H1 (cell line): ENCODE data around the gene PPP2R2B. TPM values are rescaled to one million over a fixed set of nuclear protein-coding genes. Genes with fewer than 3 reads are reported as not detected.

ENCODE experiments used
- CTCF ChIA-PET: fragments of 300-600 bp; sonication (Branson Sonifier 250); formaldehyde crosslinking; loops from one replicate; lab custom pipeline; 2021; ENCODE audit not compliant: partially characterized antibody; lab: Charles Lee
- POLR2A ChIA-PET: fragments of 300-600 bp; sonication (Branson Sonifier 250); formaldehyde crosslinking; loops from one replicate; lab custom pipeline; 2021; ENCODE audit warnings: inconsistent platforms; ENCODE audit not compliant: partially characterized antibody; lab: Charles Lee
- DNase-seq, 2 experiments: peaks; one replicate each; pipeline versions ENCODE4 v3.0.0 to v3.0.0-alpha.2; 2010 to 2022; ENCODE audit warnings: low spot score in 2 of 2, low read depth in 1 of 2, mixed read lengths in 1 of 2
- FAIRE-seq: peaks from 2 replicates; lab custom pipeline; 2011; peaks lifted over from hg19 to GRCh38; lab: Jason Lieb, UNC
- H2AFZ ChIP-seq: 2 replicates; pipeline ENCODE4 v1.8.1; 2012; ENCODE audit warnings: low read length, inconsistent platforms
- H2AK5ac ChIP-seq: 2 replicates; pipeline ENCODE4 v1.6.1; 2013; ENCODE audit warnings: low read depth, low read length
- H2BK120ac ChIP-seq: replicated peaks from 2 replicates; pipeline ENCODE3; 2013; ENCODE audit warnings: low read depth, low read length, inconsistent platforms
- H2BK12ac ChIP-seq: 2 replicates; pipeline ENCODE4 v1.6.1; 2013; ENCODE audit warnings: low read depth, low read length
- H2BK15ac ChIP-seq: 2 replicates; pipeline ENCODE4 v1.6.1; 2013; ENCODE audit warnings: low read length
- H2BK20ac ChIP-seq: 2 replicates; pipeline ENCODE4 v1.6.1; 2013; ENCODE audit warnings: low read length
- H2BK5ac ChIP-seq: 2 replicates; pipeline ENCODE4 v1.6.1; 2013; ENCODE audit warnings: low read depth, low read length
- H3K14ac ChIP-seq: 2 replicates; pipeline ENCODE4 v1.6.1; 2013; ENCODE audit warnings: inconsistent platforms; ENCODE audit not compliant: insufficient read length
- H3K18ac ChIP-seq: 2 replicates; pipeline ENCODE4 v1.6.1; 2013; ENCODE audit warnings: low read length; ENCODE audit errors: extremely low read depth
- H3K23ac ChIP-seq: 2 replicates; pipeline ENCODE4 v1.6.1; 2013; ENCODE audit warnings: inconsistent platforms; ENCODE audit not compliant: insufficient read length
- H3K23me2 ChIP-seq: 2 replicates; pipeline ENCODE4 v1.6.1; 2013; ENCODE audit warnings: low read depth, low read length
- H3K27ac ChIP-seq: 2 replicates; pipeline ENCODE4 v1.6.1; 2011; ENCODE audit warnings: low read depth, low read length, inconsistent platforms
- H3K27me3 ChIP-seq, 4 experiments: replicated peaks in 1 of 4; 1 replicate in 1 of 4; 2 replicates in 3 of 4; pipeline versions ENCODE4 v1.6.1 to v1.8.1; 2011 to 2013; ENCODE audit warnings: low read length in 3 of 4, mild to moderate bottlenecking in 3 of 4, inconsistent platforms in 2 of 4, mixed read lengths in 2 of 4, moderate library complexity in 1 of 4; ENCODE audit not compliant: control insufficient read depth in 3 of 4, insufficient read depth in 3 of 4; ENCODE audit errors: extremely low read depth in 1 of 4
- H3K36me3 ChIP-seq, 4 experiments: 2 replicates each; pipeline versions ENCODE4 v1.6.1 to v1.8.1; 2011 to 2013; ENCODE audit warnings: mild to moderate bottlenecking in 4 of 4, low read length in 3 of 4, moderate library complexity in 2 of 4, control low read depth in 1 of 4, inconsistent platforms in 1 of 4; ENCODE audit not compliant: insufficient read depth in 4 of 4, control insufficient read depth in 2 of 4
- H3K4ac ChIP-seq: replicated peaks from 2 replicates; pipeline ENCODE3; 2013; ENCODE audit warnings: low read length, low read depth, mixed read lengths, inconsistent platforms; ENCODE audit not compliant: insufficient read length
- H3K4me1 ChIP-seq, 4 experiments: replicated peaks in 1 of 4; 1 replicate in 1 of 4; 2 replicates in 3 of 4; pipeline versions ENCODE4 v1.6.1 to v1.8.1; 2011 to 2013; ENCODE audit warnings: low read length in 3 of 4, inconsistent platforms in 2 of 4, mixed read lengths in 1 of 4; ENCODE audit not compliant: insufficient read depth in 4 of 4, control insufficient read depth in 3 of 4
- H3K4me2 ChIP-seq, 2 experiments: 2 replicates each; pipeline versions ENCODE4 v1.6.1 to v1.8.1; 2011 to 2013; ENCODE audit warnings: low read depth in 2 of 2, low read length in 2 of 2, control low read depth in 1 of 2, inconsistent platforms in 1 of 2, mild to moderate bottlenecking in 1 of 2; ENCODE audit not compliant: insufficient read depth in 1 of 2
- H3K4me3 ChIP-seq, 4 experiments: fragments of 200-600, 300-600 bp in 1 of 4; sonication (generic), shearing (Covaris generic), sonication (Bioruptor Twin) in 1 of 4; 2 replicates each; pipeline versions ENCODE4 v1.5.1 to v1.8.1; 2011 to 2016; ENCODE audit warnings: low read length in 4 of 4, low read depth in 3 of 4, control low read depth in 2 of 4, inconsistent platforms in 2 of 4, mild to moderate bottlenecking in 2 of 4, mixed read lengths in 1 of 4, moderate library complexity in 1 of 4; ENCODE audit not compliant: insufficient read depth in 2 of 4; ENCODE audit errors: extremely low read depth in 1 of 4
- H3K56ac ChIP-seq: replicated peaks from 2 replicates; pipeline ENCODE3; 2013; ENCODE audit warnings: low read depth, mild to moderate bottlenecking, mixed read lengths, low read length, inconsistent platforms; ENCODE audit not compliant: insufficient read length
- H3K79me1 ChIP-seq: 2 replicates; pipeline ENCODE4 v1.6.1; 2013; ENCODE audit warnings: low read depth, low read length, control low read depth
- H3K79me2 ChIP-seq, 2 experiments: 2 replicates each; pipeline versions ENCODE4 v1.6.1 to v1.8.1; 2012 to 2013; ENCODE audit warnings: low read length in 2 of 2, mild to moderate bottlenecking in 2 of 2, inconsistent platforms in 1 of 2; ENCODE audit not compliant: insufficient read depth in 2 of 2, control insufficient read depth in 1 of 2
- H3K9ac ChIP-seq, 4 experiments: replicated peaks in 1 of 4; 1 replicate in 1 of 4; 2 replicates in 3 of 4; pipeline versions ENCODE4 v1.6.1 to v1.8.1; 2011 to 2013; ENCODE audit warnings: low read depth in 3 of 4, low read length in 3 of 4, control low read depth in 2 of 4, mild to moderate bottlenecking in 2 of 4, moderate library complexity in 2 of 4, inconsistent platforms in 1 of 4; ENCODE audit errors: extremely low read depth in 1 of 4
- H3K9me3 ChIP-seq, 2 experiments: 2 replicates each; pipeline versions ENCODE4 v1.6.1 to v1.8.1; 2012 to 2013; ENCODE audit warnings: mild to moderate bottlenecking in 2 of 2, moderate library complexity in 2 of 2, control low read depth in 1 of 2, inconsistent platforms in 1 of 2, low read depth in 1 of 2, low read length in 1 of 2, mixed read lengths in 1 of 2; ENCODE audit not compliant: insufficient read depth in 2 of 2
- H4K20me1 ChIP-seq, 2 experiments: replicated peaks in 1 of 2; 2 replicates each; pipeline versions ENCODE3 to v1.8.1; 2011 to 2013; ENCODE audit warnings: inconsistent platforms in 2 of 2, low read length in 2 of 2, mild to moderate bottlenecking in 1 of 2; ENCODE audit not compliant: insufficient read depth in 2 of 2, control insufficient read depth in 1 of 2
- H4K5ac ChIP-seq: 2 replicates; pipeline ENCODE4 v1.6.1; 2013; ENCODE audit warnings: low read length, low read depth, mixed read lengths, inconsistent platforms; ENCODE audit not compliant: insufficient read length
- H4K8ac ChIP-seq: 2 replicates; pipeline ENCODE4 v1.8.0; 2013; ENCODE audit warnings: mild to moderate bottlenecking, moderate library complexity, low read length, inconsistent platforms; ENCODE audit not compliant: insufficient read depth; ENCODE audit errors: extremely low read depth
- H4K91ac ChIP-seq: replicated peaks from 2 replicates; pipeline ENCODE3; 2013; ENCODE audit warnings: low read length, mixed read lengths, inconsistent platforms; ENCODE audit not compliant: insufficient read length
- ASH2L ChIP-seq: fragments of 200-600, 300-600 bp; sonication (generic); IDR thresholded peaks from one replicate; pipeline ENCODE4 v1.7.1; 2017; ENCODE audit warnings: low read length
- CHD1 ChIP-seq: IDR thresholded peaks from 2 replicates; pipeline ENCODE4 v1.6.1; 2012; ENCODE audit warnings: low read depth, low read length, improper control_type of control experiment
- EGR1 ChIP-seq: IDR thresholded peaks from 2 replicates; pipeline ENCODE4 v1.6.1; 2011; ENCODE audit warnings: low read depth, low read length, borderline replicate concordance
- JUN ChIP-seq: IDR thresholded peaks from 2 replicates; pipeline ENCODE4 v1.6.1; 2011; ENCODE audit warnings: low read depth, mild to moderate bottlenecking, improper control_type of control experiment, low read length
- KDM4A ChIP-seq: IDR thresholded peaks from one replicate; pipeline ENCODE4 v1.7.1; 2012; ENCODE audit warnings: low read depth, mild to moderate bottlenecking, moderate library complexity, low read length, inconsistent platforms; ENCODE audit not compliant: severe bottlenecking
- KDM5A ChIP-seq: fragments of 200-600 bp; IDR thresholded peaks from 2 replicates; pipeline ENCODE4 v1.7.1; 2012; ENCODE audit warnings: mild to moderate bottlenecking, low read length, inconsistent platforms, mixed read lengths
- MAFK ChIP-seq: IDR thresholded peaks from 2 replicates; pipeline ENCODE4 v1.6.1; 2012; ENCODE audit warnings: low read depth, mild to moderate bottlenecking, improper control_type of control experiment, low read length
- POLR2AphosphoS5 ChIP-seq: IDR thresholded peaks from 2 replicates; pipeline ENCODE4 v1.6.1; 2011; ENCODE audit warnings: low read depth, low read length
- RBBP5 ChIP-seq: IDR thresholded peaks from 2 replicates; pipeline ENCODE4 v1.7.1; 2012; ENCODE audit warnings: low read depth, mild to moderate bottlenecking, inconsistent platforms, low read length, moderate library complexity, borderline replicate concordance
- SAP30 ChIP-seq: fragments of 300-600 bp; sonication (generic); IDR thresholded peaks from 2 replicates; pipeline ENCODE4 v1.7.1; 2012; ENCODE audit warnings: low read length, moderate library complexity, mild to moderate bottlenecking, inconsistent platforms; ENCODE audit not compliant: insufficient read depth, insufficient replicate concordance
- SUZ12 ChIP-seq: fragments of 200-600 bp; sonication (generic); IDR thresholded peaks from 2 replicates; pipeline ENCODE4 v1.6.1; 2012; ENCODE audit warnings: mild to moderate bottlenecking, inconsistent platforms, low read length, moderate library complexity, mixed read lengths
- TCF12 ChIP-seq: IDR thresholded peaks from 2 replicates; pipeline ENCODE4 v1.6.1; 2011; ENCODE audit warnings: low read depth, mild to moderate bottlenecking, low read length
- WGBS, 2 experiments: shearing (Covaris generic) in 1 of 2; methylation state at CpG; one replicate each; pipeline versions ENCODE4 v1.1.6 to v1.1.7; 2013 to 2015; ENCODE audit warnings: low lambda C conversion rate in 2 of 2, mixed read lengths in 2 of 2, inconsistent platforms in 1 of 2, low coverage in 1 of 2, missing lambda C conversion rate in 1 of 2; ENCODE audit not compliant: insufficient replicate concordance in 2 of 2, insufficient coverage in 1 of 2, insufficient read length in 1 of 2; ENCODE audit errors: extremely low coverage in 1 of 2, missing lambda C conversion rate in 1 of 2; 5-methylcytosine and 5-hydroxymethylcytosine counted together
- polyA plus RNA-seq, 7 experiments: library from polyadenylated mRNA; depleted of rRNA in 3 of 7; stranded (reverse) in 5 of 7; unstranded in 2 of 7; fragments of >200 nt in 5 of 7; fragments of 200-250 nt in 2 of 7; gene quantifications; 1 replicate in 5 of 7; 2 replicates in 1 of 7; 4 replicates in 1 of 7; pipeline versions ENCODE4 v1.2.1 to v1.2.3, GENCODE V29; 2011 to 2013; ENCODE audit warnings: missing spikeins in 2 of 7, mixed read lengths in 2 of 7
- total RNA-seq: library from RNA; stranded (reverse); fragmentation: NEBNext Ultra II Directional; extraction: Animal tissue kit (Norgen Biotek cat#: 25700); gene quantifications from 2 replicates; pipeline ENCODE4 v1.2.1, GENCODE V29; 2021

The PPP2R2B gene
- total and polyA plus RNA-seq, 2 of the 8 experiments (the other 6 are each of a cell fraction or from before 2014, with no cell fraction given) = 21.1 to 37.1 TPM

GRCh38 chr5:146574713-146575112 lies 303.8 kb downstream of the PPP2R2B start:
- POLR2A ChIA-PET = no interaction called here
- no peak overlapping the region for H2BK120ac ChIP-seq

More at GRCh38 chr5:146574713-146575112, 303.8 kb downstream of the PPP2R2B start:
- FAIRE-seq = no peak
- Histone ChIP-seq H3K4me2 (no peak overlapping the region), H3K23ac (no peak overlapping the region), H4K20me1 (no peaks in the 10 kb centered on the region), H4K5ac (no peak overlapping the region), H2BK15ac (no peak overlapping the region), H2AK5ac (no peak overlapping the region), H2AFZ (no peak overlapping the region), H3K79me2 (no peaks in the 10 kb centered on the region), H3K27ac (no peak overlapping the region), H3K9me3 (peaks cover 18 to 22% of the 10 kb centered on the region in 2 experiments), H3K4ac (no peak overlapping the region), H3K4me3 (no peak overlapping the region), H3K23me2 (no peaks in the 10 kb centered on the region), H4K8ac (no peak overlapping the region), H2BK12ac (no peak overlapping the region), H3K27me3 (no peaks in the 10 kb centered on the region; a peak in 1 of 7 replicates), H3K4me1 (no peaks in the 10 kb centered on the region), H3K79me1 (no peaks in the 10 kb centered on the region), H2BK5ac (no peak overlapping the region), H3K56ac (no peak overlapping the region), H3K36me3 (no peaks in the 10 kb centered on the region; a peak in 1 of 8 replicates)
- CTCF ChIA-PET = interaction anchor here (1.4 to 1.6 kb wide), 2 partner anchors 27 to 54 kb away, joined by 3 to 5 read pairs; no protein-coding TSS in a partner anchor
- 85% methylated on average over 1 of the region's 1 CpG; no CpG with 5 or more reads in 1 of the 2 experiments for WGBS, 2 experiments
- TF ChIP-seq ASH2L (no peak), POLR2AphosphoS5 (no peak), SAP30 (no peak), JUN (no peak), TCF12 (no peak), MAFK (no peak), CHD1 (no peak), KDM4A (no peak), RBBP5 (no peak), KDM5A (no peak), SUZ12 (no peak), EGR1 (no peak)
- TF ChIP-seq, all 59 proteins: peak for 0
- Histone ChIP-seq H2BK20ac (no peak overlapping the region), H3K14ac (no peak overlapping the region), H4K91ac (no peak overlapping the region), H3K18ac (no peak overlapping the region), H3K9ac (no peak overlapping the region)
- no peak for DNase-seq
